ENCODE measurements around the gene OR51V1. TPM values are rescaled to one million over a fixed set of nuclear protein-coding genes. Genes with fewer than 3 reads are reported as not detected.

Gene OR51V1
- total RNA-seq, 4 donors from 2014 or later = not detected

DNA sequence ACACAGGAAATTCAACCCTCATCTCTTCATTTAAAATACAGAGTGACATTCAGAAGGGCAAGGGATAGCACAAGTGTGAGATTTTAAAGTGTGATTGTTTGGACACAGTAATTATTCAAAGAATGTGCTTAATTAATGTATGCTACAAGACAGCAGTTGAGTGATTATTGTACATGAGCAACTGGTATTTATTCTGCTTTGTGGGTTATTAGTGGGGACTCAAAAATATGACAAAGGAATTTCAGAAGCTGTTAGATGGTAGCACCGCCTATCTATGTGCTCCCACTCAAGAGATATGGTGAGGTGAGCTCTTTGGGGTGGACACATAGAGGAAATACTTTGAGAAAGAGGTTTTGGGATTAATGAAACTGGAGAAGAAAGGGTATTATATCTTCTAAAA, 39.6 kb upstream of the OR51V1 start:
- Histone ChIP-seq H3K27me3 (no peaks in the 10 kb centered on the region), H3K4me1 (no peaks in the 10 kb centered on the region), H3K27ac (no peak overlapping the region), H3K9me3 (no peaks in the 10 kb centered on the region), H3K36me3 (no peaks in the 10 kb centered on the region), H3K4me3 (no peak overlapping the region)
- 88 to 90% methylated on average over 1 of the region's 1 CpG for WGBS, 2 donors
- TF ChIP-seq, protein P1, sequence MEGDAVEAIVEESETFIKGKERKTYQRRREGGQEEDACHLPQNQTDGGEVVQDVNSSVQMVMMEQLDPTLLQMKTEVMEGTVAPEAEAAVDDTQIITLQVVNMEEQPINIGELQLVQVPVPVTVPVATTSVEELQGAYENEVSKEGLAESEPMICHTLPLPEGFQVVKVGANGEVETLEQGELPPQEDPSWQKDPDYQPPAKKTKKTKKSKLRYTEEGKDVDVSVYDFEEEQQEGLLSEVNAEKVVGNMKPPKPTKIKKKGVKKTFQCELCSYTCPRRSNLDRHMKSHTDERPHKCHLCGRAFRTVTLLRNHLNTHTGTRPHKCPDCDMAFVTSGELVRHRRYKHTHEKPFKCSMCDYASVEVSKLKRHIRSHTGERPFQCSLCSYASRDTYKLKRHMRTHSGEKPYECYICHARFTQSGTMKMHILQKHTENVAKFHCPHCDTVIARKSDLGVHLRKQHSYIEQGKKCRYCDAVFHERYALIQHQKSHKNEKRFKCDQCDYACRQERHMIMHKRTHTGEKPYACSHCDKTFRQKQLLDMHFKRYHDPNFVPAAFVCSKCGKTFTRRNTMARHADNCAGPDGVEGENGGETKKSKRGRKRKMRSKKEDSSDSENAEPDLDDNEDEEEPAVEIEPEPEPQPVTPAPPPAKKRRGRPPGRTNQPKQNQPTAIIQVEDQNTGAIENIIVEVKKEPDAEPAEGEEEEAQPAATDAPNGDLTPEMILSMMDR (IDR thresholded peaks at IDR 0.05) = no peak
- TF ChIP-seq POLR2A (IDR thresholded peaks at IDR 0.05) = no peak
- TF ChIP-seq EP300 (IDR thresholded peaks at IDR 0.05) = no peak
- DNase-seq (ENCODE audit: low spot score in 2 of 2) = no peak

- H3K27me3 ChIP-seq = no peaks in the 10 kb centered on the region
- DNase-seq (ENCODE audit: low spot score in 2 of 2) = no peak
- H3K27ac ChIP-seq = no peak overlapping the region
- no peak for TF ChIP-seq POLR2A (IDR thresholded peaks at IDR 0.05)
- TF ChIP-seq, protein P1 (IDR thresholded peaks at IDR 0.05) = no peak
- TF ChIP-seq EP300 (IDR thresholded peaks at IDR 0.05) = no peak
- H3K4me1 ChIP-seq = no peaks in the 10 kb centered on the region
- H3K36me3 ChIP-seq = no peaks in the 10 kb centered on the region
- no peaks in the 10 kb centered on the region for H3K9me3 ChIP-seq
- no peak overlapping the region for H3K4me3 ChIP-seq
Observed at GRCh38 chr11:5239046-5239445, 38.6 kb upstream of the OR51V1 start.

GRCh38 chr11:5238486-5238885, 38.0 kb upstream of the OR51V1 start:
- H3K27ac ChIP-seq = no peak overlapping the region
- DNase-seq (ENCODE audit: low spot score in 2 of 2) = no peak
- H3K9me3 ChIP-seq = no peaks in the 10 kb centered on the region
- TF ChIP-seq POLR2A (IDR thresholded peaks at IDR 0.05) = no peak
- no peaks in the 10 kb centered on the region for H3K27me3 ChIP-seq
- WGBS, 2 donors = 55 to 65% methylated on average over 2 of the region's 2 CpGs
- no peaks in the 10 kb centered on the region for H3K4me1 ChIP-seq
- no peak overlapping the region for H3K4me3 ChIP-seq
- no peaks in the 10 kb centered on the region for H3K36me3 ChIP-seq

DNA sequence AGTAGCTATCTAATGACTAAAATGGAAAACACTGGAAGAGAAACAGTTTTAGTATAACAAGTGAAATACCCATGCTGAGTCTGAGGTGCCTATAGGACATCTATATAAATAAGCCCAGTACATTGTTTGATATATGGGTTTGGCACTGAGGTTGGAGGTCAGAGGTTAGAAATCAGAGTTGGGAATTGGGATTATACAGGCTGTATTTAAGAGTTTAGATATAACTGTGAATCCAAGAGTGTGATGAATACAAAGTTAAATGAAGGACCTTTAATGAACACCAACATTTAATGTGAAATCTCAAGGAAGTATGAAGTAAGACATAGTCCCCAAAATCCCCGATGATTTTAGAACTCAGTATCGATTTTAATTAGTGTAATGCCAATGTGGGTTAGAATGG, 36.9 kb upstream of the OR51V1 start:
- H3K4me3 ChIP-seq = no peak overlapping the region
- H3K27me3 ChIP-seq = no peaks in the 10 kb centered on the region
- no peak overlapping the region for H3K27ac ChIP-seq
- DNase-seq (ENCODE audit: low spot score in 2 of 2) = no peak
- no peaks in the 10 kb centered on the region for H3K9me3 ChIP-seq
- no peaks in the 10 kb centered on the region for H3K4me1 ChIP-seq
- no peak for TF ChIP-seq POLR2A (IDR thresholded peaks at IDR 0.05)
- TF ChIP-seq, protein P1 (IDR thresholded peaks at IDR 0.05) = no peak
- no peak for TF ChIP-seq EP300 (IDR thresholded peaks at IDR 0.05)
- WGBS, 2 donors = 93 to 95% methylated on average over 2 of the region's 2 CpGs
- H3K36me3 ChIP-seq = no peaks in the 10 kb centered on the region

DNA sequence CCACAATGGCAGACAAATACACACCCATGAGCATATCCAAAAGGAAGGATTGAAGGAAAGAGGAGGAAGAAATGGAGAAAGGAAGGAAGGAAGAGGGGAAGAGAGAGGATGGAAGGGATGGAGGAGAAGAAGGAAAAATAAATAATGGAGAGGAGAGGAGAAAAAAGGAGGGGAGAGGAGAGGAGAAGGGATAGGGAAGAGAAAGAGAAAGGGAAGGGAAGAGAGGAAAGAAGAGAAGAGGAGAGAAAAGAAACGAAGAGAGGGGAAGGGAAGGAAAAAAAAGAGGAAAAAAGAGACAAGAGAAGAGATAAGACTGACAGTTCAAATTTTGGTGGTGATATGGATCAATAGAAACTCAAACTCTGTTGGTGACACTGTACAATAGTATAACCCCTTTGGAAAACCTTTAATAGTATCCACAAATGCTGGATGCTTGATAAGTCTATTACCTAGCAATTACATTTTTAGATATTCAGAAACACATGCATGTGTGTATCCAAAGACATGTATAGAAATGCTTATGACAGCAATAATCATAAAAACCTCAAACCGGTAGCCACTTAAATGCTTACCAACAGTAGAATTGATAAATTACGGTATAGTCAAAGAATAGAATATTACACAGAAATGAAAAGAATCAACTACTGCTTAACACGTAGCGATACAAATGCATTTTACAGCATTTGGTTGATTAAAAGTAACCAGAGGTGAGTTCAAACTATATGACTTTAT, 35.0 kb upstream of the OR51V1 start:
- TF ChIP-seq, protein P1 (IDR thresholded peaks at IDR 0.05) = no peak
- TF ChIP-seq EP300 (IDR thresholded peaks at IDR 0.05) (no peak), POLR2A (IDR thresholded peaks at IDR 0.05) (no peak)
- H3K4me1 ChIP-seq = no peaks in the 10 kb centered on the region
- 86 to 92% methylated on average over 5 of the region's 5 CpGs for WGBS, 2 donors
- no peak for DNase-seq (ENCODE audit: low spot score in 2 of 2)
- no peaks in the 10 kb centered on the region for H3K27me3 ChIP-seq
- H3K4me3 ChIP-seq = no peak overlapping the region
- no peak overlapping the region for H3K27ac ChIP-seq
- H3K9me3 ChIP-seq = no peaks in the 10 kb centered on the region
- no peaks in the 10 kb centered on the region for H3K36me3 ChIP-seq
